HG03039 (cell line): ENCODE measurements around the gene WIZ.
"Not testable (repeated sequence)": the region's sequence is repeated elsewhere in the genome, so short reads cannot be mapped to it uniquely, and the experiment has no call there.

ENCODE experiments used
- ATAC-seq: cut with Tn5 transposase; IDR thresholded peaks from one replicate; pipeline ENCODE4 v1.9.1; 2021; ENCODE audit warnings: mild to moderate bottlenecking, moderate library complexity; ENCODE audit not compliant: unreplicated experiment

WIZ gene

GRCh38 chr19:15417699-15418098, 32.1 kb downstream of the WIZ start:
- ATAC-seq = no peak

DNA sequence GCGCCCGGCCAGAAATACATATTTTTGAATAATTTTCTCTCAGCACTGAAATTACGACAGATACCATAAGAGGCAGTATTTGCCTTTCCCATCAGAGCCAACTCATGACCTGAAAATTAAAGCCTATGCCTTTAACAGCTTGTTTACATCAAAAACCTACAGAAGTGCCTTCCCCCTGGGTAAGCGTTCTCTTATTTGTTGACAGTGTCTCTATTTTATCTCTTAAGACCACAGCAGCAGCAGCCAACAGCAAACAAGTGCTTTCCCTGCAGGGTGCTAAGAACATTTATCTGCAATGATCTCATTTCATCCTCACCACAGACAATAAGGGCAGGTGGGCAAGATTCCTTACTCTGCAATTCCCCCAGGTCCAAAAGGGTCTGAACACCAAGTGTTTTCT, 36.9 kb downstream of the WIZ start:
- no peak for ATAC-seq

DNA sequence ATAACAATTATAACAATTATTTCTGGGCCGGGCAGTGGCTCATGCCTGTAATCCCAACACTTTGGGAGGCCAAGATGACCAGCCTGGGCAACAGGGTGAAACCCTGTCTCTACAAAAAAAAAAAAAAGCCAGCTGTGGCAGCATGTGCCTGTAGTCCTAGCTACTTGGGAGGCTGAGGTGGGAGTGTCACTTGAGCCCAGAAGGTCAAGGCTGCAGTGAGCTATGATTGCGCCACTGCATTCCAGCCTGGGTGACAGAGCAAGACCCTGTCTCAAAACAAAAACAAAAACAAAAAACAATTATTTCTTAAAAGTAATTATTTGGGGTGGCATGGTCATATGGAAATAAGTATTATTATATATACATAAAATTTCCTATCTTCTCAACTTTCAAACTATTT, 38.4 kb downstream of the WIZ start:
- not testable (repeated sequence) for ATAC-seq

GRCh38 chr19:15404780-15405211, 45.0 kb downstream of the WIZ start:
- ATAC-seq = no peak

DNA sequence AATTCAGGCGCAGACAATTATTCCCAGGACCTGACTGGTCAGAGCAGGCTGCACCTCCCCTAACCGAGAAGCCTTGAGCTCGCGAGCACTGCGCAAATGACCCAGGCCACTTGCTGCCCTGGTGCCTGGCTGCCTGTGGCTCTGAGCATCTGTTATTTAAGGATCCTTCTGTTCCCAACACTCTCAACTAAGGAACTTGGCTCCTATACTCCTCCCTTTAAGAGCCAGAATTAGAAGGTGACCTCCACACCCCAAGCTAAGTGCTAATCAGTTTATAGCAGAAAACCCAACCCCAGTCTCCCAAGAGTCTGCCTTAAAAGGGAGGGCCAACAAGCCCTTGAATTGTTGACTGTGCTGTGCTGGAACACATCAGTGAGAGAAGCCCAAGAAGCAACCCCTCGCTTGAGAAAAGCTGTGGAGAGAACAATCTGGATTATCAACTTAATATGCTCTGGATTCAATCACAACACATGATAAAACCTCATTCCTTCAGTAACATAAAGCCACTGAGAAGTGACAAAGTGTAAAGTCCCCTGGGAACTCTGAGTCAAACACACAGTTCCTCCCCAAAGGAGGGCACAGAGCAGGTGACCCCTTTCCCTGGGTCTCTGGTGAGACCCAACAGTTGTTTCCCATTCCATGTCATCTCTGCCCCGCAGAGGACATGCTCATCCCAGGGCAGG, 45.5 kb downstream of the WIZ start:
- ATAC-seq = no peak

GRCh38 chr19:15403151-15403531, 46.6 kb downstream of the WIZ start:
- ATAC-seq = no peak

DNA sequence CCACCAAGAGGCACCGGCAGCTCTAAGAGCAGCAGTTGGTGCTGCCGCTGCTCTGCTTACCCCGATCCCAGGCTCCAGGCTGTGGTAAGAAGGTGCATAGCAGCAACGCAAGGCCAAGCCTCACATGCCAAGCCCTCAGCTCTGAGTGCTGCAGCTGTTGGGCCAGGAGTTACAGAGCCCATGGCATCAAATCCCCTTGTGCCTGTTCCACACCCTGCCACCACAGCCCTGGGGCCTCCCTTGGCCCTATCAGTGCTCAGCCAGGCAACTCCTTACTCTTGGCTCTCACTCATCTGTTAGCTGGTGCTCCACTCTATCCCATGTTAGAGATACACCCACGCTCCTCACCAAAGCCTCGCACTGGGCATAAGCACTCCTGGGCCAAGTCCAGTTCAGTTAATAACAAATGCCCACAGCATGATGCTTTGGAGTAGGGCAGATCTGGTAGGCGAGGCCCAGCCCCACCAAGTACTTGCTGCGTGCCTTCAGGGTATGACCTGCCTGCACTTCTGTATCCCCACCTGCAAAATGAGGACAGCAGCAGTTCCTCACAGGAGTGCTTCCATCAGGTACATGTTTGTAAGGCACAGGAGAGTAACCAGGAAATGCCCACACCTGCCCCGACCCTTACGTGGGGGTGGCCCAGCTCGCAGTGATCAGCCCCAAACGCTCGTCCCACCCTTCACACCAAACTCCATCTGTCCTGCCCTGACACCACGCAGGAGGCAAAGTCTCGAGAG, 47.2 kb downstream of the WIZ start:
- ATAC-seq = no peak

DNA sequence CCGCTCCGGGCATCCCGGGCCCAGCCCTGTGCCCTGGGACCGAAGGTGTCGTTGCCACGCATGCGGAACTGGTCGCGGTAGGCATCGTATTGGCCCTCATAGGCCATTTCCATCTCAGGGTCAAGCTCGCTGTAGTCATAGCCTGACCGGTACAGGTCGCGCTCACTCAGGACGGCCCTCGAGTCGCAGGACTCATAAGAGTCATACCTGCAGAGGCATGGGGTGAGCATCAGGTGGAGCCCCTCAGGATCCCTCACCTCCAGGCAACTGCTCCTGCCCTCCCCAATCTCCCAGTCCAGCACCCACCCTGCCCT, 48.4 kb downstream of the WIZ start:
- no peak for ATAC-seq

DNA sequence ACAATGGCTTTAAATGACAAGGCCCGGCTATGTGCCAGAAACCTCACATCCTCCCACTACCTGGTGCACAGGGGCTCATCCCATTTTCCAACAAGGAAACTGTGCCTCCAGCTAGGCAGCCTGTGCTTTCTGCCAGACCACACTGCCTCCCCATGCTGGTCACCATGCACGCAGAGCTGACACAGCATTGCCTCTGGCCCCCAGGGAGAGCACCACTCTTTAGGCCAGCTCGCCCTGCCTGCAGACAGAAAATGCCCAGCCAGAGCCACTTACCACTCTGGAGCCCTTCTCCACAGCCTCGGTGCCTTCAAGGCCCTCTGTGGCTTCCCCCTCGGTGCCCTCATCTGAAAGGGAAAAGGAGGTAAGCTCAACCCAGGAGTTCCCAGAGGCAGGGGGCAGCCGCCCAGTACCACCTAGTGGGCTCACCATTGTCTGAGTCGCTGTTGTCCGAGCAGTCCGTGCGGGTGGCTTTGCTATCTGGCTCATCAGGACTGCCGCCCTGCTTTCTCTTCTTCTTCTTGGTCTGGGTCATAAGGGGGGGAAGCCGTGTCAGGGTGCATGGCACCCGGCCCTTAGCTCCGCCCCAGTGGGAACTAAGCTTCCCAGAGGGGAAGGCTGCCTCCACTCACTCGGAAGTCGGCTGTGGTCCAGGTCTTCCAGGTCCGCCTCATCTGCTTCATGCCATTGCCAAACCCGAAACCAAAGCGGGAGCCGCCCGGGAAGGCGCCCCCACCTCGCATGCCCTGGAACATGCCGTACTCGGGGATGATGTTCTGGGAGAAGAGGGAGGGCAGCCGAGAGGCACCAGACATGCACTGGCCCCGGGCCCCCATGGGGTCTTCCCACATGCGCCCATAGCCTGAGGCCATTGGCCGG, 49.0 kb downstream of the WIZ start:
- ATAC-seq = no peak

- no peak for ATAC-seq
Observed at GRCh38 chr19:15399635-15400034, 50.1 kb downstream of the WIZ start.

DNA sequence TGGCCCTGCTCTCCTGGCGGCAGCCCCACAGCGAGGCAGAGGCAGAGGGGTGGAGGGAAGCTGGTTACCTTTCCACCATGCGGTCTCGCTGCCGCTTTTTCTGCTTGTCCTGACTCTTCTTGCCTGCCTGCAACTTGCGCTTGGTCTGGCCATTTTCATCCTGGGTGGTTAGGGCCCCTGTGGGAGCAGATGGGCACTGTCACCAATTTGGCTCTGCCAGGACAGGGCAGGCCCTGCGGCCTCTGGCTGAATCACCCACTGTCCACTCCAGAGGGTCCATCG, 50.6 kb downstream of the WIZ start:
- no peak for ATAC-seq

DNA sequence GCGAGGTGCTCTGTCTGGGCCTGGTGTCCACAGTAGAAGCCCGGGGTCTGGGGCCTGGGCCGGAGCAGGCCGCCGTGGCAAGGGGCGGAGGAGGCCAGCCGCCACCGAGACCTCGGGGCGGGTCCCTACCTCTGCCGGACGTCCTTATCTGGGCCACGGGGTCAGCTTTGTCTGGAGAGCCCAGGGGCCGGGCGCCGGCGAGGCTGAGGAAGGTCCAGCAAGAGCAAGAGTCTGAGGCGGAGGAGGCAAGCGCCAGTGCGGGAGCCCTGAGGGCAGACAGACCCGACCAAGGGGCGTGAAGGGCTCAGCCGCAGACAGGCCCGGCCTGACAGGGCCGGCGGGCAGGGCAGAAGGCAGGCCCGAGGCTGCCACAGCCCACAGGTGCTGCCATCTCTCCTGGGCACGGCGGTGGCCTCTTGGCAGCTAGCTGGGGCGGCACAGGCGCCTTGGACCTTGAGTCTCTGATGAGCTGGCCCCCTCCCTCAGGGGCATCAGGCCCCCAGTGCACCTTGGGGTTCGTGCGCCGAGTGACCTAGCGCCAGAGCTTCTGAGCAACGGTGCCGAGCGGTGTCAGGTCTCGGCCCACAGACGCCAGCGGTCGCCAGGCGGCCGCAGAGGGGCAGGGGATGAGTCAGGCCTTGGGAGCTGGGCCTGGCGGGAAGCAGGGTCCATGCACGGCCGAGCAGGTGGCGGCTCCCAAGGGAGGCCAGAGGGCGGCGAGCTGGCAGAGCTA, 51.1 kb downstream of the WIZ start:
- ATAC-seq = no peak

DNA sequence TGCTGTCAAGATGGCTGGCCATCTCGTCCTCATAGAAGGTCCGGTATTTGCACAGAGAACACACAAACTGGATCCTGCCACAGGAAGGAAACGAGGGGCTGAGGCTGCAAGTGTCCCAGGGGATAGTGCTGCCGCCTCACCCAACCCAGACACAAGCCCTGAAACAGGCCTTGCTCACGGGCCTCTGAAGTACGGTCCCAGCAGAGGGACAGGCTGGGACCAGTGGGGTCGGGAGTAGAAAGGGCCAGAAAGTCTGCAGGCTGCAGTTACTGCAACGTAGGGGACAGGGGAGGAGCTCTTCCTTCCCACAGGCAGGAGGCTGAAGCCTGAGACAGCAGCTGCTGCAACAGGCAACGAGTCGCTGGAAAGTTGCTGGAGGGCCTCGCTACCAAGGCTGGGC, 52.0 kb downstream of the WIZ start:
- ATAC-seq = no peak

- ATAC-seq = no peak
Observed at GRCh38 chr19:15397236-15397635, 52.5 kb downstream of the WIZ start.

DNA sequence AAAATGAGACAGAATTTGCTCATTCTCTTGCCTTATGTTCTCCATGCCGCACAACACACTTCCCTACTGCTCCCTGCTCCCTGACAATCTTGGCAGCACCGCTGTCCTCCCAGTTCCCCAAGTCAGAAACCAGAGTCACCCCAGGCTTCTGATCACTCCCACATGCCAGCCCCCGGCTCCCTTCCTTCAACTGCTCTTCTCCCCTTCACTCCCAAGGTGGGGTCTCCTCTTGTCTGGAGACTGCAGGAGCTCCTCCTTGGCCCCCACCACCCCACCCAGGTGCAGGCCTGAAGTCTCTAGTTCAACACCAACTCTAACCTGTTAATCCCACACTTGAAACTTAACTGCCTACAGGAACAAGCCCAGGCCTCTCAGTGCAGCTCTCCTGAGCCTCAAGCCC, 53.3 kb downstream of the WIZ start:
- no peak for ATAC-seq

DNA sequence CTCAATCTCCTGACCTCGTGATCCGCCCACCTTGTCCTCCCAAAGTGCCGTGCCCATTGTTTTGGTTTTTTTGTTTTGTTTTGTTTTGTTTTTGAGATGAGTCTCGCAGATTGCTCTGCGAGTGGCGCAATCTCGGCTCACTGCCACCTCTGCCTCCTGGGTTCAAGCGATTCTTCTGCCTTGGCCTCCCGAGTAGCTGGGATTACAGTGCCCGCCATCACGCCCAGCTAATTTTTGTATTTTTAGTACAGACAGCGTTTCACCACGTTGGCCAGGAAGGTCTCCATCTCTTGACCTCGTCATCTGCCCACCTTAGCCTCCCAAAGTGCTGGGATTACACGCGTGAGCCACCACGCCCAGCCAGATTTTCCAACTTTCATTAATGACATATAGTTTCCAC, 54.5 kb downstream of the WIZ start:
- not testable (repeated sequence) for ATAC-seq

GRCh38 chr19:15394426-15394825, 55.3 kb downstream of the WIZ start:
- ATAC-seq = no peak

DNA sequence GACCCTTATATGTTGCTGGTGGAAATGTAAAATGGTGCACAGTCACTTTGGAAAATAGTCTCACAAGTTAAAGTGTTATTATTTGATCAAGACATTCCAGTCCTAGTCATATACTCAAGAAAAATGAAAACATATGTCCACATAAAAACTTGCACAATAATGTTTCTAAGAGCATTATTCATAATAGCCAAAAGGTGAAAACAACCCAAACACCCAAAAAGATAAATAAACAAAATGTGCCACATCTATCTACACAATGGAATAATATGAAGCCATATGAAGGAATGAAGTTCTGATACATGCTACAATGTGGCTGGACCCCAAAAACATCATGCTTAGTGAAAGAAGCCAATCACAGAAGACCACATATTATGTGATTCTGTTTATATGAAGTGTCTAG, 55.8 kb downstream of the WIZ start:
- no peak for ATAC-seq

DNA sequence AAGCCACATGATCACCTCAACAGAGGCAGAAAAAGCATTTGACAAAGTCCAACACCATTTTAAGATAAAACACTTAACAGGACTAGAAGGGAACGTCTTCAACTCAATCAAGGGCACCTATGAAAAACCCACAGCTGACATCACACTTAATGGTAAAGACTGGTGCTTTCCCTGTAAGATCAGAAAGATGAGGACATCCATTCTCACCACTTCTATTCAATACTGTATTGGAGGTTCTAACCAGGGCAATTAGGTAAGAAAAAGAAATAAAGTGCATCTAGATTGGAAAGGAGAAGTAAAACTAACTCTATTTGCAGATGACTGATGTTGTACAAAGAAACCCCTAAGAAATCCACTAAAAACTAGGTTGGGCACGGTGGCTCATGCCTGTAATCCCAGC, 58.9 kb downstream of the WIZ start:
- no peak for ATAC-seq

GRCh38 chr19:15381864-15382263, 67.9 kb downstream of the WIZ start:
- no peak for ATAC-seq

GRCh38 chr19:15381429-15381828, 68.3 kb downstream of the WIZ start:
- no peak for ATAC-seq
